GM12801 (cell line): ENCODE data around the gene ADGRG7.

Experiments
- CTCF ChIP-seq: IDR thresholded peaks from one replicate; pipeline ENCODE4 v1.5.1; 2011; ENCODE audit warnings: control low read depth; ENCODE audit not compliant: insufficient read length; ENCODE audit errors: extremely low read depth

ADGRG7 gene

GRCh38 chr3:100586832-100587231 is 22.6 kb upstream of the ADGRG7 start:
- no peak for TF ChIP-seq CTCF

- TF ChIP-seq CTCF, result no peak
These were observed 21.1 kb upstream of the ADGRG7 start for GRCh38 chr3:100588251-100588650.

GRCh38 chr3:100590114-100590839 is 19.1 kb upstream of the ADGRG7 start:
- no peak for TF ChIP-seq CTCF

GRCh38 chr3:100590840-100591147 is 18.6 kb upstream of the ADGRG7 start:
- TF ChIP-seq CTCF, result no peak

GRCh38 chr3:100591411-100591810 is 18.0 kb upstream of the ADGRG7 start:
- no peak for TF ChIP-seq CTCF

GRCh38 chr3:100600181-100601042 is 9.0 kb upstream of the ADGRG7 start:
- TF ChIP-seq CTCF, result no peak

GRCh38 chr3:100602506-100603444 is 6.6 kb upstream of the ADGRG7 start:
- TF ChIP-seq CTCF, result no peak
